HG03175 (cell line): ENCODE results near the gene BIVM.

ENCODE experiments used
- ATAC-seq: cut with Tn5 transposase; IDR thresholded peaks from one replicate; pipeline ENCODE4 v1.9.1; 2021; ENCODE audit warnings: mild to moderate bottlenecking, moderate library complexity; ENCODE audit not compliant: unreplicated experiment

BIVM gene

GRCh38 chr13:102878481-102878880, 79.6 kb downstream of the BIVM start:
- no peak for ATAC-seq

DNA sequence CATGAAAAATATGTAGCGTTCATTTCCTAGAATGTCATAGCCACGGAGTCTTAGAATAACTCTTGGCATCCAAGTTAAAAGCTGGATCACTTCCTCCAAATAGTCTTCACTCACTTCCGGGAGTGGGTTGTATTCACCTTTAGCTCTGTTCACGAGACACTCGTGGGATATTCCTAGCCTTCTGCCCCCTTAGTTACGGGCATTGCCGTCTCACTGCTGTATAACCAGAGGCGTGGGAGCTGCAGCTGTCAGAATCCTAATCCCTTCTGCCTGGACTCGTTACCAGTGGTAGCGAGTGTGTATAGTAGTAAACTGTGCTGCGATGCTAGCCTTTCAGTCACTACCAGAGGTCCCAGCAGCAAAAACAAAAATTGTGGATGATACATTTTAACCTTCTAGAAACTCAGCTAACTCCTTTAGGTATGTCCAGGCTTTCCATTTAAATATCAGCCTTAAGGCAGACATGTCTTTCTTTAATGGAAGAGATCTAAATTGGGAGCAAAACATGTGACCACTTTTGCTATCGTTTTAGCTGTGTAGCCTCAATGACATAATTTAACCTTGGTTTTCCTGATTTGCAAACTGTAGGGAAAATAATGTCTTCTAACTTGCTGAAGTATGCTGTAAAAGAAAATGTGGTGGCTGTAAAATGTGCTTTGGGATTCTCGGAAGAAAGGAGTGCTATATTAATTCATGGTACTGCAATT, 81.0 kb downstream of the BIVM start:
- no peak for ATAC-seq

DNA sequence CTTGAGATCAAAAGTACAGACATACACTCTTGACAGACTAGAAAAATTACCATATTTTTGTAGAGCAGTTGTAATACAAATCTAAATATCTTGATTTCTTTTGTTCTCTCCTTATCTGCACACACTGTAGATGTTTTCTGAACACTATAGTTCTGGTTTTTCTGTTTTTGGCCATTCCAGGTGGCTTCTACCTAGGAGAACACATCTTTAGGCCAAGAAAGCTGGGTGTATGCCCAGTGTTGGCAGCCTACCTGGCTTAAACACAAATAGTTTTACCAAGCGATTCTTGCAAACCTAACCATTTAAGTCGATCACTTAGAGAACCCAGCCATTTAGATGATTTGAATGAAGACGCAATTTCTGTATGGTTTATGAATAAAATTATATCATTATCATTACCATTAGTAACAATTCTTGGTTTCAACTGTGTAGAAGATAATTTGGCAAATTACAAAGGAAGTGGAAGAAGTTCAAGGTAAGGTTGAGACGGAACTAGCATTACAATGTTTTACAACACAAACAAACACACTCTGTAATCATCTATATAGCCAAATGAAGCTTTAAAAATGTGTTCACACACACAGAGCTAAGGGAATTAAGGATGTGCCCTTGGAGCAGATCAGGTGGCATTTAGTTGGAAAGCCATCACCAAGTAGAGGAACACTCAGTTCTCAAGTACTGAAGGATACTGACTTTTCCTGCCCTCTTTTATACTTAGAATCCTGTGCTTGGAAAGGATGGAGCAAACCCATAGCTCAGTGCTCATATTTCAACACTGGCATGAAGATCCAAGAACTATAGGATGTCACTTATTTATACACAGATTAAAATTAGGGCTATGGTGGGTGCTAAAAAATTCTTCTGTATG, 83.1 kb downstream of the BIVM start:
- ATAC-seq, result no peak
